GM23338 (cell line): ENCODE data around the gene TSPAN3. TPM values are rescaled to one million over a fixed set of nuclear protein-coding genes. Genes with fewer than 3 reads are reported as not detected.

ENCODE experiments used
- ATAC-seq: fragments of 200-7000 bp; cut with Tn5 transposase; 3 replicates; pipeline ENCODE4 v1.9.1; 2020
- DNase-seq: peaks from one replicate; pipeline ENCODE4 v3.0.0-alpha.2; 2015; ENCODE audit warnings: low spot score
- H2AFZ ChIP-seq: fragments of 200-600 bp; sonication (generic); 2 replicates; pipeline ENCODE4 v1.8.0; 2016; ENCODE audit warnings: antibody characterized with exemption, mild to moderate bottlenecking, moderate library complexity
- H3F3A ChIP-seq: fragments of 200-600 bp; sonication (generic); replicated peaks from 2 replicates; pipeline ENCODE4 v1.8.0; 2017; ENCODE audit warnings: antibody characterized with exemption, mixed run types, low read depth
- H3K27ac ChIP-seq: fragments of 200-600 bp; sonication (generic); 2 replicates; pipeline ENCODE4 v1.6.1; 2016; ENCODE audit warnings: low read depth
- H3K27me3 ChIP-seq: fragments of 200-600 bp; sonication (generic); 2 replicates; pipeline ENCODE4 v1.8.0; 2016; ENCODE audit warnings: mild to moderate bottlenecking, mixed run types, moderate library complexity; ENCODE audit not compliant: insufficient read depth
- H3K36me3 ChIP-seq: fragments of 200-600 bp; sonication (generic); 2 replicates; pipeline ENCODE4 v1.8.0; 2016; ENCODE audit warnings: mild to moderate bottlenecking; ENCODE audit not compliant: insufficient read depth
- H3K4me1 ChIP-seq: fragments of 200-600 bp; sonication (generic); 2 replicates; pipeline ENCODE4 v1.8.0; 2016; ENCODE audit warnings: mild to moderate bottlenecking, moderate library complexity; ENCODE audit not compliant: insufficient read depth
- H3K4me2 ChIP-seq: fragments of 200-600 bp; sonication (generic); 2 replicates; pipeline ENCODE4 v1.7.1; 2017; ENCODE audit warnings: mixed run types
- H3K4me3 ChIP-seq: fragments of 200-600 bp; sonication (generic); 2 replicates; pipeline ENCODE4 v1.6.1; 2016; ENCODE audit warnings: mixed run types
- H3K79me2 ChIP-seq: fragments of 200-600 bp; sonication (generic); replicated peaks from 2 replicates; pipeline ENCODE4 v1.8.0; 2017; ENCODE audit warnings: mild to moderate bottlenecking; ENCODE audit not compliant: insufficient read depth
- H3K9me2 ChIP-seq: fragments of 200-600 bp; sonication (generic); 2 replicates; pipeline ENCODE4 v1.8.0; 2017; ENCODE audit not compliant: insufficient read depth
- H4K20me1 ChIP-seq: fragments of 200-600 bp; sonication (generic); replicated peaks from 2 replicates; pipeline ENCODE4 v1.8.0; 2017; ENCODE audit warnings: mild to moderate bottlenecking; ENCODE audit not compliant: insufficient read depth
- H3K27ac Mint-ChIP-seq: 2 replicates; pipeline ENCODE4 v1.8.0; 2020; ENCODE audit warnings: inconsistent platforms, mild to moderate bottlenecking, moderate library complexity, mixed read lengths
- H3K27me3 Mint-ChIP-seq: 3 replicates; pipeline ENCODE4 v1.8.0; 2022; ENCODE audit warnings: low read depth, mild to moderate bottlenecking, moderate library complexity, mixed read lengths, inconsistent platforms; ENCODE audit not compliant: insufficient read depth, poor library complexity
- H3K36me3 Mint-ChIP-seq: 3 replicates; pipeline ENCODE4 v1.8.0; 2021; ENCODE audit warnings: low read depth, mild to moderate bottlenecking, inconsistent platforms, moderate library complexity, mixed read lengths
- H3K4me1 Mint-ChIP-seq: 3 replicates; pipeline ENCODE4 v1.8.0; 2020; ENCODE audit warnings: mild to moderate bottlenecking, inconsistent platforms, mixed read lengths
- H3K4me3 Mint-ChIP-seq: 3 replicates; pipeline ENCODE4 v1.8.0; 2021; ENCODE audit warnings: moderate library complexity, mild to moderate bottlenecking, inconsistent platforms, mixed read lengths
- H3K9me3 Mint-ChIP-seq: 3 replicates; pipeline ENCODE4 v1.8.0; 2020; ENCODE audit warnings: moderate library complexity, mild to moderate bottlenecking, inconsistent platforms, mixed read lengths
- EZH2 ChIP-seq: fragments of 200-600 bp; sonication (generic); IDR thresholded peaks from one replicate; pipeline ENCODE4 v1.8.0; 2017; ENCODE audit warnings: antibody characterized with exemption, mild to moderate bottlenecking, low read depth; ENCODE audit not compliant: unreplicated experiment
- JUNB ChIP-seq: IDR thresholded peaks from one replicate; pipeline ENCODE4 v1.6.1; 2016; ENCODE audit warnings: antibody characterized with exemption; ENCODE audit not compliant: unreplicated experiment
- NANOG ChIP-seq: IDR thresholded peaks from 2 replicates; pipeline ENCODE4 v1.6.1; 2016; ENCODE audit warnings: antibody characterized with exemption, borderline replicate concordance
- ZNF114 ChIP-seq: fragments of 250-450 bp; sonication (Bioruptor Pico); IDR thresholded peaks from 2 replicates; pipeline ENCODE4 v1.5.0; 2020; ENCODE audit warnings: mild to moderate bottlenecking, moderate library complexity
- polyA plus RNA-seq: library from polyadenylated mRNA; unstranded; fragments of >200 nt; fragmentation: Nextera tagmentation; extraction: Ambion mirVana; gene quantifications from 2 replicates; pipeline ENCODE4 v1.2.1, GENCODE V29; 2016
- total RNA-seq: library from RNA; depleted of rRNA; stranded (reverse); fragments of >200 nt; shearing (Covaris generic); gene quantifications from 2 replicates; pipeline ENCODE4 v1.2.3, GENCODE V29; 2014
- TF ChIP-seq, protein P1 (sequence below): IDR thresholded peaks from 2 replicates; pipeline ENCODE4 v1.6.1; 2016; ENCODE audit warnings: antibody characterized with exemption
- TF ChIP-seq, protein P2 (sequence below): IDR thresholded peaks from one replicate; pipeline ENCODE4 v1.6.1; 2018; ENCODE audit warnings: antibody characterized with exemption; ENCODE audit not compliant: unreplicated experiment
- TF ChIP-seq, protein P3 (sequence below): fragments of 250-450 bp; sonication (Bioruptor Pico); IDR thresholded peaks from 2 replicates; pipeline ENCODE4 v1.5.0; 2020; ENCODE audit warnings: mild to moderate bottlenecking, moderate library complexity

The TSPAN3 gene
- total and polyA plus RNA-seq, 2 experiments from 2014 or later, result 72.5 to 159 TPM

DNA sequence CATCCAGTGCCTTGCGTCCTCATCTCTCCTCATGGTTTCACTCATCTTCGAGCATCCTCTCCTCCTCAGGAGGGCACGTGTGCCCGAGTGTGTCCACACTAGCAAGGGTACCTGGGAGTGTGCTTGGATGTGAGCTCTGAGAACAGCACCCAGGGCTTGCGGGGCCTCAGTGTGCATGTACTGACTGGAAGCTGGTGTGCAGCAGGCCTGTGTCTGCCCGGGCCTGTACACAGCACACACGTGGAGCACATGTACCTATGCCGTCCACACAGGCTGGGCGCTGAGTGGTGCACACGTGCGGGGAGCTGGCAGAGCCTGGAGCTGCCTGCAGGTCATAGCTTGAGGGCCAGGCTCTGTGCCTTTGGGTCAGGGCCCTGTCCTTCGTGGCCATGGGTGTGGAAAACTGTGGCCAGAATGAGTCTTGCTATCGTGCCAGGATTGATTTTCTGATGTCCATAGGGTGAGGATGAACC, 34.9 kb downstream of the TSPAN3 start:
- no peaks in the 10 kb centered on the region for H3K9me2 ChIP-seq
- Mint-ChIP-seq H3K36me3 (peaks cover 46% of the 10 kb centered on the region), H3K27ac (no peak overlapping the region; the same call in 1 of the 2 replicates), H3K4me1 (peaks cover 14% of the 10 kb centered on the region), H3K27me3 (peaks cover 34% of the 10 kb centered on the region), H3K4me3 (no peak overlapping the region), H3K9me3 (peaks cover 29% of the 10 kb centered on the region)
- H3K27ac ChIP-seq, result no peak overlapping the region
- H3K79me2 ChIP-seq, result no peaks in the 10 kb centered on the region
- no peak overlapping the region for H3K4me2 ChIP-seq
- no peaks in the 10 kb centered on the region for H4K20me1 ChIP-seq
- H3K36me3 ChIP-seq, result no peaks in the 10 kb centered on the region
- no peak for DNase-seq
- no peaks in the 10 kb centered on the region for H3K4me1 ChIP-seq
- ATAC-seq, result no peak
- H2AFZ ChIP-seq, result no peak overlapping the region
- TF ChIP-seq EZH2, result no peak
- TF ChIP-seq, protein P1, sequence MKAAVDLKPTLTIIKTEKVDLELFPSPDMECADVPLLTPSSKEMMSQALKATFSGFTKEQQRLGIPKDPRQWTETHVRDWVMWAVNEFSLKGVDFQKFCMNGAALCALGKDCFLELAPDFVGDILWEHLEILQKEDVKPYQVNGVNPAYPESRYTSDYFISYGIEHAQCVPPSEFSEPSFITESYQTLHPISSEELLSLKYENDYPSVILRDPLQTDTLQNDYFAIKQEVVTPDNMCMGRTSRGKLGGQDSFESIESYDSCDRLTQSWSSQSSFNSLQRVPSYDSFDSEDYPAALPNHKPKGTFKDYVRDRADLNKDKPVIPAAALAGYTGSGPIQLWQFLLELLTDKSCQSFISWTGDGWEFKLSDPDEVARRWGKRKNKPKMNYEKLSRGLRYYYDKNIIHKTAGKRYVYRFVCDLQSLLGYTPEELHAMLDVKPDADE, result no peak
- no peak for TF ChIP-seq JUNB
- no peak for TF ChIP-seq NANOG
- TF ChIP-seq, protein P2, sequence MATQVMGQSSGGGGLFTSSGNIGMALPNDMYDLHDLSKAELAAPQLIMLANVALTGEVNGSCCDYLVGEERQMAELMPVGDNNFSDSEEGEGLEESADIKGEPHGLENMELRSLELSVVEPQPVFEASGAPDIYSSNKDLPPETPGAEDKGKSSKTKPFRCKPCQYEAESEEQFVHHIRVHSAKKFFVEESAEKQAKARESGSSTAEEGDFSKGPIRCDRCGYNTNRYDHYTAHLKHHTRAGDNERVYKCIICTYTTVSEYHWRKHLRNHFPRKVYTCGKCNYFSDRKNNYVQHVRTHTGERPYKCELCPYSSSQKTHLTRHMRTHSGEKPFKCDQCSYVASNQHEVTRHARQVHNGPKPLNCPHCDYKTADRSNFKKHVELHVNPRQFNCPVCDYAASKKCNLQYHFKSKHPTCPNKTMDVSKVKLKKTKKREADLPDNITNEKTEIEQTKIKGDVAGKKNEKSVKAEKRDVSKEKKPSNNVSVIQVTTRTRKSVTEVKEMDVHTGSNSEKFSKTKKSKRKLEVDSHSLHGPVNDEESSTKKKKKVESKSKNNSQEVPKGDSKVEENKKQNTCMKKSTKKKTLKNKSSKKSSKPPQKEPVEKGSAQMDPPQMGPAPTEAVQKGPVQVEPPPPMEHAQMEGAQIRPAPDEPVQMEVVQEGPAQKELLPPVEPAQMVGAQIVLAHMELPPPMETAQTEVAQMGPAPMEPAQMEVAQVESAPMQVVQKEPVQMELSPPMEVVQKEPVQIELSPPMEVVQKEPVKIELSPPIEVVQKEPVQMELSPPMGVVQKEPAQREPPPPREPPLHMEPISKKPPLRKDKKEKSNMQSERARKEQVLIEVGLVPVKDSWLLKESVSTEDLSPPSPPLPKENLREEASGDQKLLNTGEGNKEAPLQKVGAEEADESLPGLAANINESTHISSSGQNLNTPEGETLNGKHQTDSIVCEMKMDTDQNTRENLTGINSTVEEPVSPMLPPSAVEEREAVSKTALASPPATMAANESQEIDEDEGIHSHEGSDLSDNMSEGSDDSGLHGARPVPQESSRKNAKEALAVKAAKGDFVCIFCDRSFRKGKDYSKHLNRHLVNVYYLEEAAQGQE, result no peak
- TF ChIP-seq, protein P3, sequence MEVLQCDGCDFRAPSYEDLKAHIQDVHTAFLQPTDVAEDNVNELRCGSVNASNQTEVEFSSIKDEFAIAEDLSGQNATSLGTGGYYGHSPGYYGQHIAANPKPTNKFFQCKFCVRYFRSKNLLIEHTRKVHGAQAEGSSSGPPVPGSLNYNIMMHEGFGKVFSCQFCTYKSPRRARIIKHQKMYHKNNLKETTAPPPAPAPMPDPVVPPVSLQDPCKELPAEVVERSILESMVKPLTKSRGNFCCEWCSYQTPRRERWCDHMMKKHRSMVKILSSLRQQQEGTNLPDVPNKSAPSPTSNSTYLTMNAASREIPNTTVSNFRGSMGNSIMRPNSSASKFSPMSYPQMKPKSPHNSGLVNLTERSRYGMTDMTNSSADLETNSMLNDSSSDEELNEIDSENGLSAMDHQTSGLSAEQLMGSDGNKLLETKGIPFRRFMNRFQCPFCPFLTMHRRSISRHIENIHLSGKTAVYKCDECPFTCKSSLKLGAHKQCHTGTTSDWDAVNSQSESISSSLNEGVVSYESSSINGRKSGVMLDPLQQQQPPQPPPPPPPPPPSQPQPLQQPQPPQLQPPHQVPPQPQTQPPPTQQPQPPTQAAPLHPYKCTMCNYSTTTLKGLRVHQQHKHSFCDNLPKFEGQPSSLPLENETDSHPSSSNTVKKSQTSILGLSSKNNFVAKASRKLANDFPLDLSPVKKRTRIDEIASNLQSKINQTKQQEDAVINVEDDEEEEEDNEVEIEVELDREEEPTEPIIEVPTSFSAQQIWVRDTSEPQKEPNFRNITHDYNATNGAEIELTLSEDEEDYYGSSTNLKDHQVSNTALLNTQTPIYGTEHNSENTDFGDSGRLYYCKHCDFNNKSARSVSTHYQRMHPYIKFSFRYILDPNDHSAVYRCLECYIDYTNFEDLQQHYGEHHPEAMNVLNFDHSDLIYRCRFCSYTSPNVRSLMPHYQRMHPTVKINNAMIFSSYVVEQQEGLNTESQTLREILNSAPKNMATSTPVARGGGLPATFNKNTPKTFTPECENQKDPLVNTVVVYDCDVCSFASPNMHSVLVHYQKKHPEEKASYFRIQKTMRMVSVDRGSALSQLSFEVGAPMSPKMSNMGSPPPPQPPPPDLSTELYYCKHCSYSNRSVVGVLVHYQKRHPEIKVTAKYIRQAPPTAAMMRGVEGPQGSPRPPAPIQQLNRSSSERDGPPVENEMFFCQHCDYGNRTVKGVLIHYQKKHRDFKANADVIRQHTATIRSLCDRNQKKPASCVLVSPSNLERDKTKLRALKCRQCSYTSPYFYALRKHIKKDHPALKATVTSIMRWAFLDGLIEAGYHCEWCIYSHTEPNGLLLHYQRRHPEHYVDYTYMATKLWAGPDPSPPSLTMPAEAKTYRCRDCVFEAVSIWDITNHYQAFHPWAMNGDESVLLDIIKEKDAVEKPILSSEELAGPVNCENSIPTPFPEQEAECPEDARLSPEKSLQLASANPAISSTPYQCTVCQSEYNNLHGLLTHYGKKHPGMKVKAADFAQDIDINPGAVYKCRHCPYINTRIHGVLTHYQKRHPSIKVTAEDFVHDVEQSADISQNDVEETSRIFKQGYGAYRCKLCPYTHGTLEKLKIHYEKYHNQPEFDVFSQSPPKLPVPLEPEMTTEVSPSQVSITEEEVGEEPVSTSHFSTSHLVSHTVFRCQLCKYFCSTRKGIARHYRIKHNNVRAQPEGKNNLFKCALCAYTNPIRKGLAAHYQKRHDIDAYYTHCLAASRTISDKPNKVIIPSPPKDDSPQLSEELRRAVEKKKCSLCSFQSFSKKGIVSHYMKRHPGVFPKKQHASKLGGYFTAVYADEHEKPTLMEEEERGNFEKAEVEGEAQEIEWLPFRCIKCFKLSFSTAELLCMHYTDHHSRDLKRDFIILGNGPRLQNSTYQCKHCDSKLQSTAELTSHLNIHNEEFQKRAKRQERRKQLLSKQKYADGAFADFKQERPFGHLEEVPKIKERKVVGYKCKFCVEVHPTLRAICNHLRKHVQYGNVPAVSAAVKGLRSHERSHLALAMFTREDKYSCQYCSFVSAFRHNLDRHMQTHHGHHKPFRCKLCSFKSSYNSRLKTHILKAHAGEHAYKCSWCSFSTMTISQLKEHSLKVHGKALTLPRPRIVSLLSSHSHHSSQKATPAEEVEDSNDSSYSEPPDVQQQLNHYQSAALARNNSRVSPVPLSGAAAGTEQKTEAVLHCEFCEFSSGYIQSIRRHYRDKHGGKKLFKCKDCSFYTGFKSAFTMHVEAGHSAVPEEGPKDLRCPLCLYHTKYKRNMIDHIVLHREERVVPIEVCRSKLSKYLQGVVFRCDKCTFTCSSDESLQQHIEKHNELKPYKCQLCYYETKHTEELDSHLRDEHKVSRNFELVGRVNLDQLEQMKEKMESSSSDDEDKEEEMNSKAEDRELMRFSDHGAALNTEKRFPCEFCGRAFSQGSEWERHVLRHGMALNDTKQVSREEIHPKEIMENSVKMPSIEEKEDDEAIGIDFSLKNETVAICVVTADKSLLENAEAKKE (CRISPR knock-in tag), result no peak
- no peak for TF ChIP-seq ZNF114 (CRISPR knock-in tag)
- no peak overlapping the region for H3K4me3 ChIP-seq
- H3F3A ChIP-seq, result no peaks in the 10 kb centered on the region
- H3K27me3 ChIP-seq, result no peaks in the 10 kb centered on the region
